HEK293T (cell line): ENCODE results near the gene ZCCHC24.
A peak's percentile ranks its signal among the peaks of the same experiment; 100 is the strongest.

Source experiments
- ARNT ChIP-seq: fragments of 450-650 bp; IDR thresholded peaks from 2 replicates; pipeline ENCODE4 v1.6.1; 2017; ENCODE audit warnings: mild to moderate bottlenecking
- BHLHE40 ChIP-seq: fragments of 450-650 bp; IDR thresholded peaks from 2 replicates; pipeline ENCODE4 v1.6.1; 2016; ENCODE audit warnings: mild to moderate bottlenecking, moderate library complexity, borderline replicate concordance
- ELF4 ChIP-seq: fragments of 450-650 bp; IDR thresholded peaks from 2 replicates; pipeline ENCODE4 v1.6.1; 2017; ENCODE audit warnings: antibody characterized with exemption
- FOXA1 ChIP-seq: fragments of 450-650 bp; IDR thresholded peaks from 2 replicates; pipeline ENCODE4 v1.6.1; 2016; ENCODE audit warnings: mild to moderate bottlenecking
- FOXK2 ChIP-seq: fragments of 450-650 bp; IDR thresholded peaks from 2 replicates; pipeline ENCODE4 v1.6.1; 2016; ENCODE audit warnings: mild to moderate bottlenecking
- FOXM1 ChIP-seq: fragments of 450-650 bp; IDR thresholded peaks from 2 replicates; pipeline ENCODE4 v1.6.1; 2017; ENCODE audit warnings: mild to moderate bottlenecking, borderline replicate concordance
- HDGF ChIP-seq: fragments of 450-650 bp; IDR thresholded peaks from 2 replicates; pipeline ENCODE4 v1.6.1; 2017; ENCODE audit warnings: antibody characterized with exemption, borderline replicate concordance
- L3MBTL2 ChIP-seq: fragments of 450-650 bp; conservative IDR thresholded peaks from 2 replicates; pipeline ENCODE4 v1.6.1; 2016; ENCODE audit warnings: mild to moderate bottlenecking
- NFRKB ChIP-seq: fragments of 450-650 bp; IDR thresholded peaks from 2 replicates; pipeline ENCODE4 v1.6.1; 2016; ENCODE audit warnings: mild to moderate bottlenecking, moderate library complexity
- PKNOX1 ChIP-seq: fragments of 450-650 bp; IDR thresholded peaks from 2 replicates; pipeline ENCODE4 v1.6.1; 2016
- SP1 ChIP-seq: fragments of 450-650 bp; IDR thresholded peaks from 2 replicates; pipeline ENCODE4 v1.6.1; 2017
- SUZ12 ChIP-seq: fragments of 450-650 bp; IDR thresholded peaks from 2 replicates; pipeline ENCODE4 v1.6.1; 2016; ENCODE audit warnings: mild to moderate bottlenecking
- TARDBP ChIP-seq: fragments of 450-650 bp; IDR thresholded peaks from 2 replicates; pipeline ENCODE4 v1.6.1; 2016
- ZNF384 ChIP-seq: fragments of 450-650 bp; IDR thresholded peaks from 2 replicates; pipeline ENCODE4 v1.6.1; 2016

GRCh38 chr10:79401015-79401921 lies 44.2 kb downstream of the ZCCHC24 start:
- TF ChIP-seq TARDBP, result no peak
- TF ChIP-seq FOXM1, result no peak
- no peak for TF ChIP-seq ARNT
- no peak for TF ChIP-seq BHLHE40
- TF ChIP-seq SUZ12, result no peak
- TF ChIP-seq SP1, result no peak
- peak; percentile 72 for TF ChIP-seq PKNOX1
- TF ChIP-seq FOXA1, result no peak
- no peak for TF ChIP-seq ELF4
- TF ChIP-seq L3MBTL2, result no peak
- TF ChIP-seq ZNF384, result no peak
- TF ChIP-seq FOXK2, result no peak
- TF ChIP-seq NFRKB, result no peak
- no peak for TF ChIP-seq HDGF
